T-helper 2 cell treated with Interferon-gamma antibody and Interleukin-4, amounts not matched to agents 5 μg/mL and 100 μg/mL, for 36 hours (primary cell): ENCODE measurements around the gene DOK1.
"Not testable (repeated sequence)": the region's sequence is repeated elsewhere in the genome, so short reads cannot be mapped to it uniquely, and the experiment has no call there.

Experiments used
- DNase-seq: peaks from one replicate; pipeline ENCODE4 v3.0.0; 2021; ENCODE audit warnings: low spot score
- H3K27ac Mint-ChIP-seq: one replicate; pipeline ENCODE4 v1.8.0; 2021; ENCODE audit warnings: mild to moderate bottlenecking, mixed read lengths
- H3K27me3 Mint-ChIP-seq: one replicate; pipeline ENCODE4 v1.8.0; 2021; ENCODE audit warnings: low read depth, mixed read lengths
- H3K36me3 Mint-ChIP-seq: one replicate; pipeline ENCODE4 v1.8.0; 2021; ENCODE audit warnings: low read depth, mixed read lengths
- H3K4me1 Mint-ChIP-seq: one replicate; pipeline ENCODE4 v1.8.0; 2021; ENCODE audit warnings: low read depth, mixed read lengths
- H3K4me3 Mint-ChIP-seq: one replicate; pipeline ENCODE4 v1.8.0; 2022; ENCODE audit warnings: mild to moderate bottlenecking, moderate library complexity, mixed read lengths
- H3K9me3 Mint-ChIP-seq: one replicate; pipeline ENCODE4 v1.8.0; 2021; ENCODE audit warnings: mixed read lengths

DOK1 gene

GRCh38 chr2:74550231-74550630, 4.3 kb upstream of the DOK1 start:
- Mint-ChIP-seq H3K4me3 (peak overlapping the region; percentile 33), H3K9me3 (no peaks in the 10 kb centered on the region), H3K27me3 (peaks cover 18% of the 10 kb centered on the region), H3K4me1 (peaks cover 26% of the 10 kb centered on the region), H3K36me3 (no peaks in the 10 kb centered on the region), H3K27ac (no peak overlapping the region)
- no peak for DNase-seq

- Mint-ChIP-seq H3K27me3 (peaks cover 14% of the 10 kb centered on the region), H3K4me1 (peaks cover 27% of the 10 kb centered on the region), H3K36me3 (peaks cover 2% of the 10 kb centered on the region), H3K9me3 (no peaks in the 10 kb centered on the region), H3K27ac (no peak overlapping the region), H3K4me3 (no peak overlapping the region)
- no peak for DNase-seq
Observed at GRCh38 chr2:74551530-74551929, 3.0 kb upstream of the DOK1 start.

GRCh38 chr2:74551942-74552913, 2.3 kb upstream of the DOK1 start:
- H3K27me3 Mint-ChIP-seq: peaks cover 13% of the 10 kb centered on the region
- peak overlapping the region; percentile 33 for H3K4me3 Mint-ChIP-seq
- peaks cover 9% of the 10 kb centered on the region for H3K36me3 Mint-ChIP-seq
- no peaks in the 10 kb centered on the region for H3K9me3 Mint-ChIP-seq
- H3K27ac Mint-ChIP-seq: peak overlapping the region; percentile 69
- peaks cover 28% of the 10 kb centered on the region for H3K4me1 Mint-ChIP-seq
- DNase-seq: no peak

DNA sequence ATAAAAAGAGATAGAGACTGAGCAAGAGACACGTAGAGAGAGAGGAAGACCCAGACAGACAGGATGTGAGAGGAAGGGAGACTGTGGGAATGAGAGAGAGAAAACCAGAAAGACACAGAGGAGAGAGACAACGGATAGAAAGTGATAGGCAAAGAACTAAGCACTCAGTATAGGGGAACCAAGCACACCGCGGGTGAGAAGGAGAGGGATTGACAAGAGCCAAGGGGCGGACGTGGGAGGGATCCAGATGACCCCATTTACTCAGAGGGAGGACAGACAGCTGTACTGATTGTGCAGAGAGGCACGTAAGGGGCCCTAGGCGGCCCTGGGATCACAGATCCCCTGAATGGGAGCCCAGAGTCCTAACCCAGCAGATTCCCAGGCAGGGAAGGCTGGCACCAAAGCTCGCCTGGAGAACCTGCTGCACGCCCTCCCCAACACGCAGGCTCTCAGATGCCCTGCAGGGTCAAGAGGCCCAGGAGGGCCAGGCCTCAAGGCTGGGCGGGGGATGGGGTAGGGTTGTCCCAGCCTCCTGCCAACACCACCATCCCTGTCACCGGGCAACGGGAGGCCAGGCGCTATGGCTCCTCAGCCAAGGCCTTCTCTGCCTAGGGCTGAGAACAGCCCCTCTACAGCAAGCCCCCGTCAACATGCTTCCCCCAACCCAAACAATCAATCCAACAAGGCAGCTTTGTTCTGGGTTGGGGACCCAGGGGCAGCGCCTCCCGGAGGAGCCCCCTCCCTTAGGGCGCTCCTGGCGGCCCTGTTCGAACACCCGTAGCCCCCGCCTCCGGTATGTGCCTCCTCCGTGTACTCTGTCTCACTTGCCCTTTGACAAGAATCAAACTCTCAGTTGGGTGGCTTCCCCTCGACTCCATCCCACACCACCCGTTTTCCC, 1.4 kb upstream of the DOK1 start:
- peak overlapping the region; percentile 88 for H3K27ac Mint-ChIP-seq
- H3K27me3 Mint-ChIP-seq: peaks cover 6% of the 10 kb centered on the region
- H3K4me1 Mint-ChIP-seq: peaks cover 28% of the 10 kb centered on the region
- peaks cover 11% of the 10 kb centered on the region for H3K36me3 Mint-ChIP-seq
- DNase-seq: no peak
- H3K4me3 Mint-ChIP-seq: peak overlapping the region; percentile 69
- H3K9me3 Mint-ChIP-seq: no peaks in the 10 kb centered on the region

DNA sequence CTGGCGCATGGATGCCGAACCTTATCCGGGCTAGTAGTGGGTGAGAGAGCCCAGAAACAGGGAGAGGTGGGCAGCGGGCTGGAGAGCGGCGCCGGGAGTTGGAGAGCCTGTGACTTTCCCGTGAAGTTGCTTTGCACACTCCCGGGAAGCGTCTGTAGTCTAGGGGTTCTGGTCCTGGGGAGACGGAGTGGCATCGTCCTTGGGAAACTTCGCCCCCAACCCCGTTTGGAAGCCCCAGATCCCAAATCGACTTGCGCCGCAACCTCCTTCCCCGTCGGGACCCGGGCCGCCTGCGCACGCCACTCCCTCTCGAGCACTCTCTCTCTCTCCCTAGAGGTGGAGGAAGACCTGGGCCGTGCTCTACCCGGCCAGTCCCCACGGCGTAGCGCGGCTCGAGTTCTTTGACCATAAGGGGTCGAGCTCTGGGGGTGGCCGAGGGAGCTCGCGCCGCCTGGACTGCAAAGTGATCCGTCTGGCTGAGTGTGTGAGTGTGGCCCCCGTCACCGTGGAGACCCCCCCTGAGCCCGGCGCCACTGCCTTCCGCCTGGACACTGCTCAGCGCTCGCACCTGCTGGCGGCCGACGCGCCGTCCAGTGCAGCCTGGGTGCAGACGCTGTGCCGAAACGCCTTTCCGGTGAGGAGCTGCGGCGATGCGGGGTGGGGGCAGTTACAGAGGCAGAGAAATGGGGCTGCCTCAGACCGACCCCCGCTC, 456 bp downstream of the DOK1 start:
- DNase-seq: no peak
- H3K4me1 Mint-ChIP-seq: peaks cover 24% of the 10 kb centered on the region
- H3K36me3 Mint-ChIP-seq: peaks cover 11% of the 10 kb centered on the region
- no peaks in the 10 kb centered on the region for H3K27me3 Mint-ChIP-seq
- H3K4me3 Mint-ChIP-seq: peak overlapping the region; percentile 94
- peak overlapping the region; percentile 96 for H3K27ac Mint-ChIP-seq
- no peaks in the 10 kb centered on the region for H3K9me3 Mint-ChIP-seq

DNA sequence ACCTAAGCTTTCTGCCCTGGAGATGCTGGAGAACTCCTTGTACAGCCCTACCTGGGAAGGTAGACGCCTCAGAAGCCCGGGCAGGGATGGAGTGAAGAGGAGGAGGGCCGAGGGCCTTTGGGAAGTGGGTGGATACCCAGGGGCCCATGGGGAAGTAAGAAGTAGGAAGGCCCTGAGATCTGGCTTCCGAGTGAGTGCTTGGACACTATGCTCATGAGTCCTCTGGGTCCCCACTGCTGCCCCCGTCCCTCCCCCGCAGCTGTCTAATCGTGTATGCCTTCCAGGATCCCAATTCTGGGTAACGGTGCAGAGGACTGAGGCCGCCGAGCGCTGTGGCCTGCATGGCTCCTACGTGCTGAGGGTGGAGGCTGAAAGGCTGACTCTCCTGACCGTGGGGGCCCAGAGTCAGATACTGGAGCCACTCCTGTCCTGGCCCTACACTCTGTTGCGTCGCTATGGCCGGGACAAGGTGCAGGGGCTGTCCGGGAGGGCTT, 1.1 kb downstream of the DOK1 start:
- Mint-ChIP-seq H3K27ac (peak overlapping the region; percentile 96), H3K4me3 (peak overlapping the region; percentile 94), H3K36me3 (peaks cover 11% of the 10 kb centered on the region), H3K4me1 (peaks cover 29% of the 10 kb centered on the region), H3K27me3 (no peaks in the 10 kb centered on the region), H3K9me3 (no peaks in the 10 kb centered on the region)
- no peak for DNase-seq

DNA sequence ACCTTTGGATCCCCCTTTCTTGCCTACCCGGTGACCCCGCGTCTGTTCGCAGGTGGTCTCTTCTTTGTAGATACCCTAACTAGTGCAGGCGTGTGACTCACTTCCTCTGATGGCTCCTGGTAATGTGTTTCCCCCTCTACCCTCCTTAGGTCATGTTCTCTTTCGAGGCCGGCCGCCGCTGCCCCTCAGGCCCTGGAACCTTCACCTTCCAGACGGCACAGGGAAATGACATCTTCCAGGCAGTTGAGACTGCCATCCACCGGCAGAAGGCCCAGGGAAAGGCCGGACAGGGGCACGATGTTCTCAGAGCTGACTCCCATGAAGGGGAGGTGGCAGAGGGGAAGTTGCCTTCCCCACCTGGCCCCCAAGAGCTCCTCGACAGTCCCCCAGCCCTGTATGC, 1.6 kb downstream of the DOK1 start:
- Mint-ChIP-seq H3K36me3 (peaks cover 11% of the 10 kb centered on the region), H3K27ac (peak overlapping the region; percentile 33), H3K9me3 (no peaks in the 10 kb centered on the region)

DNA sequence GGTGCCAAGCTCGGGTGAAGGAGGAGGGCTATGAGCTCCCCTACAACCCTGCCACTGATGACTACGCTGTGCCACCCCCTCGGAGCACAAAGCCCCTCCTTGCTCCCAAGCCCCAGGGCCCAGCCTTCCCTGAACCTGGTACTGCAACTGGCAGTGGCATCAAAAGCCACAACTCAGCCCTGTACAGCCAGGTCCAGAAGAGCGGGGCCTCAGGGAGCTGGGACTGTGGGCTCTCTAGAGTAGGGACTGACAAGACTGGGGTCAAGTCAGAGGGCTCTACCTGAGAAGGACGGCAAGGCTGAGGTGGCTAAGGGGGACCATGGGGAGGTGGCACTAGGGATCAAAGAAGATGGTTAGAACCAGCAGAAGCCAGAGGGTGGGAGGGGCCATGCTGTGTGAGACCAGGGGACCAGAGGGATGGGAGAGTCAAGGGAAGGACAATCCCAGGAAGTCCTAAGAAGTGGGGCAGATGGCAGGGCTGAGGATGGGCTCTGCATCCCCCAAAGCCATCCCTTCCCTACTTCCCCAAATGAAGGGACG, 2.4 kb downstream of the DOK1 start:
- Mint-ChIP-seq H3K4me3 (peak overlapping the region; percentile 94), H3K36me3 (peaks cover 11% of the 10 kb centered on the region), H3K27me3 (no peaks in the 10 kb centered on the region), H3K9me3 (no peaks in the 10 kb centered on the region), H3K27ac (no peak overlapping the region), H3K4me1 (peaks cover 28% of the 10 kb centered on the region)
- no peak for DNase-seq

More for the DNA sequence above, 1.6 kb downstream of the DOK1 start:
- Mint-ChIP-seq H3K4me3 (peak overlapping the region; percentile 94), H3K4me1 (peaks cover 31% of the 10 kb centered on the region), H3K27me3 (no peaks in the 10 kb centered on the region)
- DNase-seq: no peak

DNA sequence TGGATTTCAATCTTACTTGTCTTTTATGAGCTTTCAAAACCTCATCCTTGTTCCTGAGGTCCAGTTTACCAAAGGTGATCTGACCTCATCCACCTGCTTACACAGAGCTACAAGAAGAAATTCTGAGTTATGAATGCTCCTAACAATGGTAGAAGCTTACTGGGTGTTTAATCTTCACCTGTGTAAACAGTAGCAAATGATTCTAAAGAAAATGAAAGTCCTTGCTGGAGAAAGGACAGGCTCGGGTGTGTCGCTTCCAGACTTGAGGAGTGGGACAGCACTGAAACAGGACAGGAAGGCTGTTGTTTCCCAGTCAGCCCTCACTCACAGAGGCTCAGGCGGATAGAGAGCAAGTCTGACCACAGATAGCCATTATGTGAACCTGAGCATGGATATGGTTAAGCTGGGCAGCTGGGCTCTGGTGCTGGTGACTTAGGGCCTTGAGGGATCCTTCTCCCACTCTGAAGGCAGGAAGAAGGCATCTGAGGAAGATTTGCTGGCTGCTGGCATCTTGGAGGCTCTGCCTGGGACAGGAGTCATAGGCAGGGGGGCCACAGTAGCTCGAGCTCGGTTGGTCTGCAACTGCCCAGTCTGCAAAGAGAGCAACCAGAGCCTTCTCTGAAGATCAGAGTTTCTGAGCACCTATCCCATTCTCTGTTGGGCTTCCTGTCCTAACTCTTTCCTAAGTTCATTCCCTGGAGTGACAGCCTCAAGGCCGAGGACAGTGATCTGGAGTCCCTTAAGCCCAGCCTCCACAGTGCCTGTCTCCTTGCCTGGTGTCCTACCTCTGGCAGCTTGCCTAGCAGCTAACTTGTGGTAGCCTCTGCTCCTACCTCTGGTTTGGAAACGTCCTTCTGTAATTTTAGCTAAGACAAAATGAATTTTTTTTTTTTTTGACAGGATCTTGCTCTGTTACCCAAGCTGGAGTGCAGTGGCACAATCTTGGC, 4.0 kb downstream of the DOK1 start:
- peaks cover 32% of the 10 kb centered on the region for H3K4me1 Mint-ChIP-seq
- peaks cover 13% of the 10 kb centered on the region for H3K36me3 Mint-ChIP-seq
- no peaks in the 10 kb centered on the region for H3K27me3 Mint-ChIP-seq
- H3K9me3 Mint-ChIP-seq: no peaks in the 10 kb centered on the region
- DNase-seq: no peak
- no peak overlapping the region for H3K4me3 Mint-ChIP-seq
- H3K27ac Mint-ChIP-seq: peak overlapping the region; percentile 13

- no peaks in the 10 kb centered on the region for H3K9me3 Mint-ChIP-seq
- no peaks in the 10 kb centered on the region for H3K27me3 Mint-ChIP-seq
- peaks cover 30% of the 10 kb centered on the region for H3K4me1 Mint-ChIP-seq
- DNase-seq: no peak
- no peak overlapping the region for H3K27ac Mint-ChIP-seq
- peaks cover 13% of the 10 kb centered on the region for H3K36me3 Mint-ChIP-seq
- H3K4me3 Mint-ChIP-seq: no peak overlapping the region
Observed at GRCh38 chr2:74559912-74560311, 5.4 kb downstream of the DOK1 start.

DNA sequence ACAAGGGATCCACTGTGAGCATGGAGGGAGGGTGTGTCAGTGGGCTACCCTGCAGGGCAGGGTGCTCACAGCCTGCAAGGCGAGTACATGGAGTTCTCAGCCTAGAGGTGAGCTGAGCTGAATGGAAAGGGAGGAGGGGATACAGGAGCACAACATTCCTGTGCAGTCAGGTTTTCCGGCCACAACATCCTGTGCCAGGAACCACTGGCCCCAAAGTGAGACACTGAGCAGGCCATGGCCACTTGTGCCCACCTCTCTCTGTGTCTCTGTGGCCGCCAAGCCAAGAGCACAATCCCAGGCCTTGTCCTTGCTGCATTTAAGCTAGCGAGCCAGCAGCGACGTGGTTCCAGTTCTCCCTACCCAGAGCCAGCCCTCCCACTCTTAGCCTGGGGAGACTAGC, 6.1 kb downstream of the DOK1 start:
- no peak for DNase-seq
- Mint-ChIP-seq H3K36me3 (peaks cover 13% of the 10 kb centered on the region), H3K4me1 (peaks cover 30% of the 10 kb centered on the region), H3K9me3 (no peaks in the 10 kb centered on the region), H3K27ac (no peak overlapping the region), H3K4me3 (no peak overlapping the region), H3K27me3 (no peaks in the 10 kb centered on the region)

DNA sequence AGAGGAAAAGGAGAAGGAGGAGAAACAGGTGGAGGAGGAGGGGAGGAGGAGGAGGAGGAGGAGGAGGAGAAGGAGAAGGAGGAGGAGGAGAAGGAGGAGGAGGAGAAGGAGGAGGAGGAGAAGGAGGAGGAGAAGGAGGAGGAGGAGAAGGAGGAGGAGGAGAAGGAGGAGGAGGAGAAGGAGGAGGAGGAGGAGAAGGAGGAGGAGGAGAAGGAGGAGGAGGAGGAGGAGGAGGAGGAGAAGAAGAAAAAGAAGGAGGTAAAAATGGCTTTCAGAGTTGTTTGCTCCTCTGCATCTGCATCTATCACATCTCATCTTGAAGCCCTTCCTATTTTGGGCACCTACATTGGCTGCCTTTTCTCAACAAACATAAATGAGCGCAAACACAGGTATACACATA, 6.5 kb downstream of the DOK1 start:
- Mint-ChIP-seq H3K4me1 (peaks cover 30% of the 10 kb centered on the region), H3K36me3 (peaks cover 13% of the 10 kb centered on the region)
- H3K27ac Mint-ChIP-seq, H3K4me3 Mint-ChIP-seq, DNase-seq, H3K9me3 Mint-ChIP-seq, H3K27me3 Mint-ChIP-seq: not testable (repeated sequence)
